ENCODE measurements around the gene ART1.

The ART1 gene

DNA sequence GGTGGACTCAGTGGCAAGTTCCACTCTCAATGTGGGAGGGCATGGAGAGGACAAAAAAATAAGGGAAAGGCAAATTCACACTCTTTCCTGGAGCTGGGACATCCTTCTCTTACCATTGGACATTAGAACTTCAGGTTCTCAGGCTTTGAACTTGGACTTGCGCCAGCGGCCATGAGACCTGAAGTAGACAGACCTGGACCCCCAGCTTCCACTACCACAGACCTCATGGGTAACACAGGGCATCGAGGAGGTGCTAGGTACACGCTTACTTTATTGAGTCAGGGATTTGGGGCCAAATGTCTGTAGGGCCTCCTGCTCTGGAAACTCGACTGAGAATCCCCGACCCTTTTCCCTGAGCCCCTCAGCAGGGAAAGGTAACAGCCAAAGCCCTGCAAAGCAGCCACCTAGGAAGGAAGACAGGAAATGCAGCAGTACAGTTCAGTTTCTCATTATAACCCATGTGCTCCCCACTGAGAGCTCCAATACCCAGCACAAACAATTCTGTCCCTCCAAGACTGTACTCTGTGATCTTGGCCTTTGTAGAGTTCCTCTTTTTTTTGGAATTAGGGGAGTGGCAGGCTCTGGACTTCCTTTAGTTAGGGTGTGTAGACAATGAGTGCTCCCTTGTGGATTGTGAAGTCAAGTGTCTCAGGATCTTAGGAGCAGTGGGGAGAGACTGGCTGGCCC is 20.6 kb downstream of the ART1 start:
- no peak for DNase-seq (ENCODE audit: low read depth in 3 of 3, low spot score in 1 of 3)

GRCh38 chr11:3666023-3666530 is 21.1 kb downstream of the ART1 start:
- no peak for DNase-seq (ENCODE audit: low read depth in 3 of 3, low spot score in 1 of 3)

DNA sequence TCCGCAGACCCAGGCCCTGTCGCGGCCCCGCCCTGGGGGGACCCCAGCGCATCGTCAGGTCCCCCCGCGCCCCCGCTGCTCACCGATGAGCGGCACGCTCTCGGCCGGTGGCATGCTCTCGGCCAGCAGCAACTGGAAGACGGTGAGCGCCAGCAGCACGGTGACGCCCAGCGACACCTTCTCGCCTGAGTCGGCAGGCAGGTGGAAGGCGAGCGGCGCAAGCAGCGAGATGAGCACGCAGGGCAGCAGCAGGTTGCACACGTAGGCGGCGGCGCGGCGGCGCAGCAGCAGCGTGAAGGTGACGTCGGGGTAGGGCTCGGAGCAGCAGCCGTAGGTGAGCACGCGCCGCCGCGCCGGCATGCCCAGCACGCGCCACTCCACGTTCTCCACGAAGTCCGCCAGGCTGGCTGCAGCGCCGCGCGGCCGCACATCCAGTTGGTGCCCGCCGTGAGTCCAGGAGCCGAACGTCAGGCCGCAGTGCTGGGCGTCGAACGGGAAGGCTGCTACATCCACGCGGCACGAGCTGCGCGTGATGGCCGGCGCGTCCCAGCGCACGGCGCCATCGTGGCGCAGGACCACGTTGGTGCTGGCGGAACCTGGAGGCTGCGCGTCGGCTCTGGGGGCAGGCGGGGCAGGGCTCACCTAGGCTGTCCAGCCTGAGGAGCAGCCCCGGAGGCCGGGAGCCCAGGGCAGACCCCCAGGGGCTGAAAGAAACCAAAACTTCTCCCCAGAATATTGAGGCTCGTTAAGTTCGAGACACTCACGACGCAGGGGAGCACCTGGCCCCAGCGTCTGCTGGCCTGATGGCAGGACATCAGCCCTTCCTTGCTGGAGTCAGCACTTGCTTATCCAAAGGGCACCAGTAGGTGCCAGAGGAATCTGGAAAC is 22.5 kb downstream of the ART1 start:
- DNase-seq (ENCODE audit: low read depth in 3 of 3, low spot score in 1 of 3): no peak

GRCh38 chr11:3669128-3669527 is 24.2 kb downstream of the ART1 start:
- no peak for DNase-seq (ENCODE audit: low read depth in 3 of 3, low spot score in 1 of 3)

DNA sequence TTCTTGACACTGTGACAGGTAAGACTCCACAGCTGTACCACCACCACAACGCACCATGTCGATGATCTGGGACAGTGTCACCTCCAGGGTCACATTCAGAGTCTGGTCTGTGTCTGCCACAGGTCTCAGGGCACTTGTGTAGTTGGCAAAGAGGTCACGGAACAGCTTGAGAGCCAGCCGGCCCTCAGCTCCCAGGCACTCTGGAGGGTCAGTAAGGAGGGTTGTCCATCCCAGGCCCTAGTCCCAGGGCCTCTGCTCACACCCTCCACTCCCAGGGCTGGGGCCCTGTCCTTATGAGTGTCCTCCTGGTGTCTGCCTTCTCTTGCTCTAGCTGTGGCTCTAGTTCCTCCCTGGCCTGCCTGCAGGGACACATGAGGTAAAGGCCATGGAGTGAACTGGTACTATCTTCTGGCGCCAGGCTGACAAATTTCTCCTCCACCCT is 24.8 kb downstream of the ART1 start:
- no peak for DNase-seq (ENCODE audit: low read depth in 3 of 3, low spot score in 1 of 3)

GRCh38 chr11:3671334-3672254 is 26.7 kb downstream of the ART1 start, which contains the start of gene CHRNA10:
Gene CHRNA10 (minus strand): TSS chr11:3671384. CDS start chr11:3671312, 72 bp downstream.
- DNase-seq (ENCODE audit: low read depth in 3 of 3, low spot score in 1 of 3): no peak

DNA sequence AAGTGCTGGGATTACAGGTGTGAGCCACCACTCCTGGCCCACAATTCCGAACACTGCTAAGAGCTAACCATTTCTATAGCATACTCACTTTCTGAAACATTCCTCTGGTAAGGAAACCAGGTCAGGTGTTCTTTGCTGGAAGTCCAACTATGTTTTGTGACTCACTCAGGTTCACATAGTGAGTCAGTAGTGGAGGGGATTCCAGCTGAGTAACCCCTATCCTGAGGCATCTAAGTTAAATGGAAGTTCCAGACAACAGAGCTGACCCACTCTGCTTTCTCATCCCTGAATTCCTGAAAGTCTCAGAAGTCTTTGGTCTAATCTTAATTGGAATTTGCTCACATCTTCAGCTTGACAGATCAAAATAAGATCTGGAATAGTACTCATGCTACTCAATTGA is 29.3 kb downstream of the ART1 start:
- no peak for DNase-seq (ENCODE audit: low read depth in 3 of 3, low spot score in 1 of 3)

DNA sequence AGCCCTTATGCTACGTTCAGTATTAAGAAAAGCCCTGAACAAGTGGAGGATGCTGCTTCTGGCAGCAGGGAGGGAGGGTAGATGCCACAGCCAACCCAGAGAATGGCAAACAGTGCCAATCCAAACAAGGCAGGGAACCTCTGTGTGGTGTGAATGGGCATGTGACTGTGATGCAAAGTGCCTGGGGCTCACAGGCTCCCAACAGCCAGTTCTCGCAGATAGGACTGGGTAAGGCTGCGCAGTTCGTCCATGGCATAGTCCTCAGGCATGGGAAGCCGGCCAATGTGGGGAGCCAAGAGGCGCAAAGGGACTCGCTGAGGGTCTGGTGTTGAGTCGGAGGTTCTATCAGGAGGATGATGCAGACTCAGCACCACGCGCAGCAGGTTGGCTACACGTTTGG is 31.0 kb downstream of the ART1 start:
- no peak for DNase-seq (ENCODE audit: low read depth in 3 of 3, low spot score in 1 of 3)

DNA sequence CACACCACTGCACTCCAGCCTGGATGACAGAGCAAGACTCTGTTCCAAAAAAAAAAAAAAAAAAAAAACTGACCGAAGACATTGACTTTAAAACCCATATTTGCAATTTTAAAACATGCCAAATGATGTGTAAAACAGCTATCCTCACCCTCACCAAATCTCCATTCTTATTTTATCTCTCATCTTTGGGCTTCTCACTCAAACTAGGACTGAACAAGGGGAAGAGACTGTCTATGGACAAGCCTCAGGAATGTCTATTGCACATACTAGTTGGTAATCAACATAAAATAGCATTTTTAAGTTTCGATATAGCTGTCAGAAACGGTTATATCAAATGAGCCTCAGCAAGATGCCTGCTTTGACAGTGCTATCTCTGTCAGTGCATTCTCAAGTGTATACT is 34.1 kb downstream of the ART1 start:
- no peak for DNase-seq (ENCODE audit: low read depth in 3 of 3, low spot score in 1 of 3)

- DNase-seq (ENCODE audit: low read depth in 3 of 3, low spot score in 1 of 3): no peak
Observed at GRCh38 chr11:3683039-3683438, 38.1 kb downstream of the ART1 start.

- no peak for DNase-seq (ENCODE audit: low read depth in 3 of 3, low spot score in 1 of 3)
Observed at GRCh38 chr11:3684129-3684818, 39.3 kb downstream of the ART1 start.

GRCh38 chr11:3684819-3685172 is 39.9 kb downstream of the ART1 start:
- DNase-seq (ENCODE audit: low read depth in 3 of 3, low spot score in 1 of 3): no peak

DNA sequence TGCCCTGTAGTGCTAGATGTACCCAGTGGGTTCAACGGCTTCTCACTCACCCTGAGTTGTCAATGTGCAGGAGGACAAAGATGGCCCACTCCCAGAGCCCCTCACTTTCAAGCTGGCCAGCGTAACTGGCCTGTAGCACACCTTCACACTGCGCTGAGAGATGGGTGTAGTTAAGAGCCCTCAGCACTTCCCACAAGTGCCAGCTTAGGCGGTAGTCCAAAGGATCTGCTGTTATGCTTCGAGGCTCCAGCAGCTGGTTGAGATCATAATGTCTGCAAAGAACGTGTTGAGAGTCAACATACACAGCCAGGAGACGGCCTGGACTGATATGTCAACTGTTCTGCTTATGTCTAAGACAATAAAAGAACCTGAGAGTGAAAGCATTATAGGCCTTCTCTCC is 41.0 kb downstream of the ART1 start:
- DNase-seq (ENCODE audit: low read depth in 3 of 3, low spot score in 1 of 3): no peak

- DNase-seq (ENCODE audit: low read depth in 3 of 3, low spot score in 1 of 3): no peak
Observed at GRCh38 chr11:3686751-3687150, 41.8 kb downstream of the ART1 start.

GRCh38 chr11:3700410-3700809 is 55.5 kb downstream of the ART1 start:
- DNase-seq (ENCODE audit: low read depth in 3 of 3, low spot score in 1 of 3): no peak

DNA sequence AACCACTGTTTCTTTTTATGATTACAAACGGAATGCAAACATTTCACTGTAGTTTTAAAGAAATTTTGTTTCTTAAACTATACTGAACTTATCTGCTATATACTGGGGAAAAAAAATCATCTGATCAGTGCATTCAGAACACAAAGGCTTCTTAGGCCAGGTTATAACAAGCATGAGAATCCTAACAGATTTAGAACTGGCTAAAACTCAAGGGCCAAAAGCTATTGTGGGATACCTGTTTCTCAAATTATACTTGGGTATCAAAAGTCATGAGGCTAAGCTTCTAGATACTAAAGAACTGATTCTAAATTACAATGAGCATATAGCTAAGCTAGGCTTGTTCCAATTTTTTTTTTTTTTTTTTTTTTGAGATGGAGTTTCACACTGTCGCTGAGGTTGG is 56.0 kb downstream of the ART1 start:
- no peak for DNase-seq (ENCODE audit: low read depth in 3 of 3, low spot score in 1 of 3)

DNA sequence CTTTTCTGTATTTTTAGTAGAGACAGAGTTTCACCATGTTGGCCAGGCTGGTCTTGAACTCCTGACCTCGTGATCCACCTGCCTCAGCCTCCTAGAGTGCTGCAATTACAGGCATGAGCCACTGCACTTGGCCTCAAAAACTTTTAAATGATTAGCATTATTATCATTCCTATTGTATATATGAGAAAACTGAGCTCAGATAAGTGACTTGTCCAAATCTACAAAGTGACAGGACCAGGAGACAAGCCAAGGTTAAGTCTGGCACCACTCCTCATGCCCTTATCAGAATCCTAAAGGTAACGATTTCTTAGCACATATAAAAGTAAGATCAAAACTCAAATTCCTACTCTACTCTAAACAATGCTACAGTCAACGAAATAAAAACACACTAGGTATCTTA is 58.5 kb downstream of the ART1 start:
- no peak for DNase-seq (ENCODE audit: low read depth in 3 of 3, low spot score in 1 of 3)

DNA sequence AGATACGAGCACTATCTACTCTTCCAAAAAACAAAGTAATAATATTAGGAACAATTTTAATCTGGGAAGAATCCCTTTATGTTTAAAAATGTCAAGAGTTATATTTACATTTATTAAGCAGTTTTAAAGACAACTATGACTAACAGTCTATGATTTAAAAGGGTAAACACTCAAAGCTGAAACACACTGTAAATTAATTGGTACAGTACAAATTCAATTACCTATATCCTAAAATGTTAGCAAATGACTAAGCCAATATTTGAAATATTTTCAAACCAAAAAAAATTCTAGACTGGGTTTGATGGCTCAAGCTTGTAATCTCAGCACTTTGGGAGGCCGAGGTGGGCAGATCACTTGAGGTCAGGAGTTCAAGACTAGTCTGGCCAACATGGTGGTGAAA is 62.2 kb downstream of the ART1 start:
- DNase-seq (ENCODE audit: low read depth in 3 of 3, low spot score in 1 of 3): no peak

GRCh38 chr11:3709977-3710376 is 65.0 kb downstream of the ART1 start:
- DNase-seq (ENCODE audit: low read depth in 3 of 3, low spot score in 1 of 3): no peak

DNA sequence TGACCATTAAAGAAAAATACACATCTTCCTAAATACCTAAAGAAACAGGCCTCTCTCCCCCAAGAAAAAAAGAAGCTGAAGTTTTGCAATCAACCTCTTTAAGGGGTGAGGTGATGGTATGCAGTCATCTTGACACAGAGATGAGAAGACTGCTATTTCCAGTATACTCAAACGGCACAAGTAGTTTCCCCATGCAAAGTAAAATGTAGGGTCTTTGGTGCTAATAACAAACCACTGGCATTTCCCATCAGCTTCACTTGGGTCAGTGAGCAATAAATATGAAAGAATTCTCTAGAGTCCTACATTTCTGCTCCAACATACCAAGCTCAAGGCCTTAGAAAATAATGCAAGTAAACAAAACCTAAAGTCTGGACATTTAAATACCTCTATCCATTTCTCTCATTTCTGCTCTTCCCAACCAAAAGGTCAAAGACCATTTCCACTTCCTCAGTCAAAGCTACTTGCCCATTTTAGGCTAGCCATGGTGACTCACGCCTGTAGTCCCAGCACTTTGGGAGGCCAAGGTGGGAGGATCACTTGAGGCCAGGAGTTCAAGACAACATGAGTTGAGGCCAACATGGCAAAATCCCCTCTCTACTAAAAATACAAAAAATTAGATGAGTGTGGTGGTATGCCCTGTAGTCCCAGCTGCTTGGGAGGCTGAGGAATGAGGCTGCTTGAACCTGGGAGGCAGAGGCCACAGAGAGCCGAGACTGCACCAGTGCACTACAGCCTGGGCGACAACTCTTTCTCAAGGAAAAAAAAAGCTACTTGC is 65.7 kb downstream of the ART1 start:
- DNase-seq (ENCODE audit: low read depth in 3 of 3, low spot score in 1 of 3): no peak
